NCI-H2029 (cell line): ENCODE data around the gene RFPL4AL1.
"Not testable (repeated sequence)": the region's sequence is repeated elsewhere in the genome, so short reads cannot be mapped to it uniquely, and the experiment has no call there.

Experiments
- DNase-seq: peaks from one replicate; lab custom pipeline; 2025; lab: John Stamatoyannopoulos, UW

RFPL4AL1 gene

GRCh38 chr19:55768818-55769217, at the start of gene RFPL4AL1:
Gene RFPL4AL1 (plus strand): TSS chr19:55769118. CDS start chr19:55771805, 2,687 bp downstream.
- DNase-seq = not testable (repeated sequence)

- DNase-seq = no peak
These were observed 48.6 kb upstream of the RFPL4AL1 start for GRCh38 chr19:55720214-55720746.

GRCh38 chr19:55720801-55721200, 48.1 kb upstream of the RFPL4AL1 start:
- no peak for DNase-seq

GRCh38 chr19:55723491-55723890, 45.4 kb upstream of the RFPL4AL1 start:
- no peak for DNase-seq

GRCh38 chr19:55730378-55730777, 38.5 kb upstream of the RFPL4AL1 start:
- not testable (repeated sequence) for DNase-seq

- no peak for DNase-seq
These were observed 30.6 kb upstream of the RFPL4AL1 start, which contains the start of gene NLRP9 for GRCh38 chr19:55738302-55738701. Gene NLRP9 (minus strand): TSS chr19:55738402. CDS start chr19:55738374, 28 bp downstream.

GRCh38 chr19:55750715-55751114, 18.2 kb upstream of the RFPL4AL1 start:
- no peak for DNase-seq

- DNase-seq = no peak
These were observed 15.5 kb upstream of the RFPL4AL1 start for GRCh38 chr19:55753401-55753800.

GRCh38 chr19:55756808-55757207, 12.1 kb upstream of the RFPL4AL1 start:
- DNase-seq = not testable (repeated sequence)

GRCh38 chr19:55758797-55759196, 10.1 kb upstream of the RFPL4AL1 start, which contains the start of gene RFPL4A:
Gene RFPL4A (plus strand): TSS chr19:55759097. CDS start chr19:55761801, 2,704 bp downstream.
- not testable (repeated sequence) for DNase-seq

GRCh38 chr19:55766466-55766865, 2.5 kb upstream of the RFPL4AL1 start:
- no peak for DNase-seq

GRCh38 chr19:55769632-55770031, 714 bp downstream of the RFPL4AL1 start:
- DNase-seq = not testable (repeated sequence)

GRCh38 chr19:55777528-55777927, 8.6 kb downstream of the RFPL4AL1 start:
- no peak for DNase-seq

- DNase-seq = no peak
These were observed 9.4 kb downstream of the RFPL4AL1 start for GRCh38 chr19:55778331-55778730.

- DNase-seq = no peak
These were observed 12.2 kb downstream of the RFPL4AL1 start for GRCh38 chr19:55781112-55781511.

GRCh38 chr19:55795021-55795420, 26.1 kb downstream of the RFPL4AL1 start:
- DNase-seq = no peak

- no peak for DNase-seq
These were observed 32.5 kb downstream of the RFPL4AL1 start for GRCh38 chr19:55801416-55801815.

GRCh38 chr19:55802281-55802680, 33.4 kb downstream of the RFPL4AL1 start:
- no peak for DNase-seq

- peak; percentile 85 for DNase-seq
These were observed 40.6 kb downstream of the RFPL4AL1 start for GRCh38 chr19:55809381-55810058.

GRCh38 chr19:55811340-55811739, 42.4 kb downstream of the RFPL4AL1 start:
- DNase-seq = no peak

- no peak for DNase-seq
These were observed 43.5 kb downstream of the RFPL4AL1 start for GRCh38 chr19:55812449-55812848.

GRCh38 chr19:55813906-55814305, 45.0 kb downstream of the RFPL4AL1 start:
- no peak for DNase-seq

- DNase-seq = no peak
These were observed 51.1 kb downstream of the RFPL4AL1 start for GRCh38 chr19:55820037-55820436.
